GM12865 (cell line): ENCODE results near the gene USP36.

ENCODE experiments used
- DNase-seq: peaks from one replicate; pipeline ENCODE4 v3.0.0; 2010; ENCODE audit warnings: low read depth
- H3K4me3 ChIP-seq: 2 replicates; pipeline ENCODE4 v1.5.1; 2011; ENCODE audit warnings: mild to moderate bottlenecking, low read depth, low read length, control low read depth
- TF ChIP-seq, protein P1 (sequence below): IDR thresholded peaks from 2 replicates; pipeline ENCODE4 v1.5.1; 2011; ENCODE audit warnings: low read length, control low read depth, low read depth, inconsistent platforms; ENCODE audit not compliant: insufficient read depth; ENCODE audit errors: missing control alignments

USP36 gene

DNA sequence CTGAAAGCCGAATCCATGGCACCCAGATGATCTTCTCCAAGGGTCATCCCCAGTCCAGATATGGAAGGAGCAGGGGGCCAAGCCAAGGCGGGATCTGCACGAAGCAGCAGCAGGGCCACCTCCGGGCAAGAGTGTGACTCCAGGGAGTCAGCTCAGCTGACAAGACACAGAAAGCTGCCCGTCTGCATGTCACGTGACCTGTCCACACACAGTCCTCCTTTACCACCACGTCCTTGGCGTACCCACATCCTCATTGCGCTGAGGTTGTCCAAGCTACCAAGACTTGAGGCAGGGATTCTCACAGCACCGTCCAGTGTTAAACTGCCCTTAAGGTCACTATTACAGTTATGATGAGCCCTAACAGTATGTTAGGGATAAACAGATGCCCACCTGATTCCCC, 47.2 kb downstream of the USP36 start:
- no peak overlapping the region for H3K4me3 ChIP-seq
- TF ChIP-seq, protein P1, sequence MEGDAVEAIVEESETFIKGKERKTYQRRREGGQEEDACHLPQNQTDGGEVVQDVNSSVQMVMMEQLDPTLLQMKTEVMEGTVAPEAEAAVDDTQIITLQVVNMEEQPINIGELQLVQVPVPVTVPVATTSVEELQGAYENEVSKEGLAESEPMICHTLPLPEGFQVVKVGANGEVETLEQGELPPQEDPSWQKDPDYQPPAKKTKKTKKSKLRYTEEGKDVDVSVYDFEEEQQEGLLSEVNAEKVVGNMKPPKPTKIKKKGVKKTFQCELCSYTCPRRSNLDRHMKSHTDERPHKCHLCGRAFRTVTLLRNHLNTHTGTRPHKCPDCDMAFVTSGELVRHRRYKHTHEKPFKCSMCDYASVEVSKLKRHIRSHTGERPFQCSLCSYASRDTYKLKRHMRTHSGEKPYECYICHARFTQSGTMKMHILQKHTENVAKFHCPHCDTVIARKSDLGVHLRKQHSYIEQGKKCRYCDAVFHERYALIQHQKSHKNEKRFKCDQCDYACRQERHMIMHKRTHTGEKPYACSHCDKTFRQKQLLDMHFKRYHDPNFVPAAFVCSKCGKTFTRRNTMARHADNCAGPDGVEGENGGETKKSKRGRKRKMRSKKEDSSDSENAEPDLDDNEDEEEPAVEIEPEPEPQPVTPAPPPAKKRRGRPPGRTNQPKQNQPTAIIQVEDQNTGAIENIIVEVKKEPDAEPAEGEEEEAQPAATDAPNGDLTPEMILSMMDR = no peak
- no peak for DNase-seq

DNA sequence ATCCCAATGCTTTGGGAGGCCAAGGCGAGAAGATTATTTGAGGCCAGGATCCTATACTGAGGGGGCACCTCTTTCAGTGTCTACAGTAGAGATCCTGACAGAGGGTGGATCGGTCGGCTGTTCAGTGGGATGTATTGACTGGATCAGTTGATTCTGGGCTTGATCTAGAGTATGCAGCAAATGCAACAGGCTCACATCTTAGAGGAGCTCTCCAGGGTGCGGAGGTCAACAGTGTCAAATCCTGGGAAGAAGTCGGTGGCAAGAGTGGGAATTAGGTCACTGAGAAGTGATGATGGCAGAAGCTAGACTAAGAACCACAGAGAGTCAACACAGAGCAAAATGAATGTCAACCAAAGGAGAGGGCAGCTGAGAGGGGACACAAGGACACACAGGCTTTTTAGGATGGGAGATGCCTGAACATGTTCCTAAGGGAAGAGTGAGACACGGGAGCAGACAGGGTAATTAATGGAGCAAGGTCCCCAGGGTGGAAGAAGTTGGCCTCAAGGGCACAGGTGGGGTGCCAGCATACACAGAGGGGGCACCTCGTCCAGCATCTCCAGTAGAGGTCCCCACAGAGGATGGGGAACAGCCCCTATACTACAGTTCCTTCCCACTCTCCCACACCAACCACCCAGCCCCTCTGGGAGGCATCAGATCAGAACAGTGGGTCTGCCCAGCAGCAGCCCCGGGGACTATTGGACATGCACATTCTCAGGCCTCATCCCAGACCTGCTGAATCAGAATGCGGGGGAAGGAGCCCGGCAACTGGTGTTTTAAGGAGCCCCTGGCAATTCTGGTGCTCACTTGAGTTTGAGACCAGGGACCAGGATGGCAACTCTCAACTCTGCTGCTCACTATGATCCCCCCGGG, 48.5 kb downstream of the USP36 start:
- TF ChIP-seq, protein P1 = no peak
- DNase-seq = no peak
- no peak overlapping the region for H3K4me3 ChIP-seq

DNA sequence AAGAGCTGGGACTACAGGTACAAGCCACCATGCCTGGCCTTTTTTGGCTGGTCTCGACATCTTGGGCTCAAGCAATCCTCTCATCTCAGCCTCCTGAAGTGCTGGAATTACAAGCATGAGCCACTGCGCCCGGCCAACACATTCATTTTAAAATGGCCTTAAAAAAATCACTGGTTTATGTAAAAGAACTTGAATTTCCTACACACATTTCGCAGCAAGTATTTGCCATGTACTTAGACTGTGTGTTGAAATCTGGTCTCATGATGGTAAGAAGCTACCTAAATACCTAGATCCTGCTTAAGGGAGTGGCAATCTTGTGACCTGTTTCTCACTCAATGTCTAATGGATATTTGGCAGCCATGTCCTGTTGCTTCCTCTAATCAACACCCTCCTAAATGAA, 50.1 kb downstream of the USP36 start:
- DNase-seq = no peak

DNA sequence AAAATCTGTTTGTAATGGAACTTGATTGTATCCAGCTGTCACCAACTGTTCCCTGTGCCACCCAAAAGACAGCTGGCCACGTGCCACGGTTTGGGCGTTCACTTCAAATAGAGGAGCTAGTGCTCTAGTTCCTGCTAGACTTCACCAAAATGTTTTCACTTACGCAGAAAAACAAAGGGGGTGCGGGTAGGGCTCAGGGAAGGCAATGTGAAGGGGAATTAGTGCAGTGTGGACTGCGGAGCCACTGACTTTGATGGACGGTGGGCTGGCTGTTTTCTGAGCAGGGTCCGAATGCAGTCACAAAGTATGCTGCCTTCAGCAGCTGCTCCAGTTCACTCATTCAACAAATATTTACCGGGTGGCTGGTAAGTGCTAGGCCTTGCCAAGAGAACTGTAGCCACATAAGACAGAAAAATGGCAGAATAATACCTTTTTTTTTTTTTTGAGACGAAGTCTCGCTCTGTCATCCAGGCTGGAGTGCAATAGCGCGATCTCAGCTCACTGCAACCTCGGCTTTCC, 50.9 kb downstream of the USP36 start:
- no peak overlapping the region for H3K4me3 ChIP-seq
- TF ChIP-seq, protein P1 = no peak
- DNase-seq = no peak

More for the DNA sequence above, 50.1 kb downstream of the USP36 start:
- TF ChIP-seq, protein P1 = no peak
- H3K4me3 ChIP-seq = no peak overlapping the region

DNA sequence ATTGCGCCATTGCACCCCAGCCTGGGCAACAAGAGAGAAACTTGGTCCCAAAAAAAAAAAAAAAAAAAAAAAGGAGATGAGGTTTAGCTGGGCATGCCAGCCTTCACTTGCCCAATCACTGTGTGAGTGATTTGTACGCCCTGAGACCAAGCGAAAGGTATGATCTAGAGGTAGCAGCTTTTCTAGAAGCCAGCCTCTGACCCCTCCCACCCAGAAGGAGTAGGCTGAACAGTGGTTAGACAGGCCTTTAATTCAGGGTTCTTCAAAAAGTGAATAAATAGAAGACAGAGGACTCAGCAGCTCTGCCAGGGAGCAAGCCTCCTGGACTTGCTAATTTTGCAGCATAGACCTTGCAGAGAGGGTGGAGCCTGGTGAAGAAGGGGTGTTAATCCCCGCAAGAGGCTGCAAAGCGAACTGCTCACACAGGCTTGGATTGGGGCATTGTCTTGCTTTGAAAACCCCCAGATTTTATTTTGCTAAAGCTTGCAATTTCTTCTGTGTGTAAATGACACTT, 51.4 kb downstream of the USP36 start:
- TF ChIP-seq, protein P1 = no peak
- DNase-seq = no peak
- no peak overlapping the region for H3K4me3 ChIP-seq

DNA sequence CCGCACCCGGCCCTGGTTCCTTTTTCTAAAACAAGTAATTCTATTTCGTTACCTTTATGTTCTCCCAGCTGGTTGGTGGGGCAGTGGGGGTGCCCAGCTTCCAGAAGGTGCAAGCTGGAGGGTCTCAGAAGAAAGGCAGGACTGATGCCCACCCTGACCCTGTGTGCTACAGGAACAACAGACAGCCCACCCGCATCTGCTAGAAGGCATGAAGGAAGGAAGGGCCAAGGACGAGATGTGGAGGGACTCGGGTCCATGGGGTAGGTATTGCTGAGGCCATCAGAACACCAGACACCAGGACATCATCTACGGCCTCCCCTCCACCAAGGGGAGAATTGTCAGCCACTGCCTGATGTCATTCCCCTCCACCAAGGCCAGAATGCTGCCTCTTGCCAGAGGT, 52.2 kb downstream of the USP36 start:
- no peak for DNase-seq
- TF ChIP-seq, protein P1 = no peak
- no peak overlapping the region for H3K4me3 ChIP-seq
